RKO (cell line): ENCODE results near the gene C5orf47.

Experiments used
- DNase-seq: peaks from one replicate; pipeline ENCODE4 v3.0.0-alpha.2; 2016; ENCODE audit warnings: low spot score

Gene C5orf47, protein sequence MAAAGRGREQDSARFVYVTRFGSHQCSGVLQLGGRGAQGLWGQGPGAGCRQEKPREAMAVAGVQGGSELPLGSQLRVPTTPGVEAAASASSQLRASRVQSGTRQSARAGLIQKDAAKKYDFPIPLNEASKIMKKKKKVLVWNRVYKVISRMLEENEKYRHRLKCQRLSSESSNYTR

GRCh38 chr5:173988554-173989431, at the start of gene C5orf47:
TSS of gene C5orf47 (plus strand) at chr5:173989170. CDS start at chr5:173989264, 94 bp downstream.
- DNase-seq, result no peak

GRCh38 chr5:173940269-173940668, 48.7 kb upstream of the C5orf47 start:
- DNase-seq, result no peak

DNA sequence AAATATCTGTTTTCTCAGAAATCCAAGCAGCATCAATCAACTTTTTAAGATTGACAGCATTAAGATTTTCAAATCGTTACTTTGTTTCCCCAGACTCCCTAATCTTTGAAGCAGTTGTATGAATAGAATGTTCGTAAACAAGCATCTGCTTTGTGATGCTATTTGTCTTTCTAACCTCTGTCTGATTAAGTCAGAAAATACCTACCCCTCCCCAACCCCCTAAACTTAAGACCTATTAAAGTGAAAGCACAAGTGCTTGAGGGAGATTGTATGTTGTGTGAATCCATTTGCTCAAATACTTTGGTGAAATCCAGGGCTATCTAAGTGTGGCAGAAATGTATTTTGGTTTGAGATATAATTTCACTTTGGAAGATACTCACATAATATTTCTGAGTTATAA, 47.9 kb upstream of the C5orf47 start:
- DNase-seq, result no peak

GRCh38 chr5:173941758-173942401, 47.1 kb upstream of the C5orf47 start:
- DNase-seq, result no peak

- DNase-seq, result no peak
Observed at GRCh38 chr5:173944511-173944910, 44.5 kb upstream of the C5orf47 start.

GRCh38 chr5:173945160-173945559, 43.8 kb upstream of the C5orf47 start:
- no peak for DNase-seq

- no peak for DNase-seq
Observed at GRCh38 chr5:173946323-173946722, 42.6 kb upstream of the C5orf47 start.

- DNase-seq, result no peak
Observed at GRCh38 chr5:173950829-173951228, 38.1 kb upstream of the C5orf47 start.

- no peak for DNase-seq
Observed at GRCh38 chr5:173953528-173954090, 35.4 kb upstream of the C5orf47 start.

DNA sequence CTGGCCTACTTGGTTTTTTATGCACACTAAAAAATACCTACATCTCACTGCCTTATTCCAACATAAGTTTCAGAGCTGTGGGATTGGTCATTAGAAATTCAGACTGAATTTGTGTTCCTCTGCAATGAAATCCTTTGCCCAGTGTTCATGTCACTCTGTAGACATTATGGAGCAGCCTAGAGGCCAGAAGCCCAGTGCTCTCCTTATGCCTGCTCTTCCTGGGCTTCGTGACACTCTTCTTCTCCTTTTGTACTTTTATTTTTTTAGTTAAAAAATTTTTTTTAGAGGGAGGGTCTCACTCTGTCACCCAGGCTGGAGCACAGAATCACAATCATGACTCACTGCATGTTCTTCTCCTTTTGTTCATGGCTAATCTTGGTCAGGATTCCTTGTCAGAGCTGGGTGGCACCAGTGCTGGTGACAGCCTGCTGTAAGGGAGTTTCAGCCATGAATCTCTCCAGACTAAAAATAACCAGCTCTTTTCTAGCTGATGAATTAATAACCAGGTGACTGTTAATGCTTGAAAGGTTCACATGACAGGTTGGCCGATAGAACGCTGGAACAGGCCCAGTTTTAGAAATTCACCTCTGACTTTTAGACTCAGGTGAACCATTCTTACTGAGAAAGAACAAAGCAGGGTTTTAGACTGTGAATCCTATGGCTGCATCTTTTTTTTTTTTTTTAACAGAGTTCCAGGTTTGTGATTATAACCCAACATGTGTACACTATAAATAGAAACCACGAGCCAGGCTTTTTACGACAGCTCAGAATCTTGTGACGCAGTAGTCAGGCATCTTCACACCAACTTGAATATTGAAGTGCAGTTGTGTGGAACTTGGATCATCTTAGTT, 34.1 kb upstream of the C5orf47 start:
- DNase-seq, result no peak

DNA sequence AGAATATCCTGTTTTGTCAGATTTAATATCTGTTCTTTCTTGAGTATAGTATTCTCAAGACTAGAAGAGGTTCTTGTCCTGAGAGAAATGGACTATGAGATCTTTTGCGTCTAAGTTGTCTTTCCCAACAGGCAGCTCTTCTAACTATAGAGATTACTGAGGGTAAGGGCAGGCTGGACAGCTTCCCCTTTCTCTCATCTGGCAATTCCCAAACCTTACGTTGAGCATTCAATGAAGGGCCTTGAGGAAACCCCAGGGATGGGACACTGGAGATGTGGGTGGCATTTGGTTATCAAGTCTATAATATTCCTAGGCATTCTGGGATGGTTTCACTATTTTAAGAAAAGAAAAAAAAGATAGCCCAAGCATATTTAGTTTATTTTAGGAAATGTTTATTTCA, 28.0 kb upstream of the C5orf47 start:
- no peak for DNase-seq

- DNase-seq, result no peak
Observed at GRCh38 chr5:173961418-173961817, 27.6 kb upstream of the C5orf47 start.

DNA sequence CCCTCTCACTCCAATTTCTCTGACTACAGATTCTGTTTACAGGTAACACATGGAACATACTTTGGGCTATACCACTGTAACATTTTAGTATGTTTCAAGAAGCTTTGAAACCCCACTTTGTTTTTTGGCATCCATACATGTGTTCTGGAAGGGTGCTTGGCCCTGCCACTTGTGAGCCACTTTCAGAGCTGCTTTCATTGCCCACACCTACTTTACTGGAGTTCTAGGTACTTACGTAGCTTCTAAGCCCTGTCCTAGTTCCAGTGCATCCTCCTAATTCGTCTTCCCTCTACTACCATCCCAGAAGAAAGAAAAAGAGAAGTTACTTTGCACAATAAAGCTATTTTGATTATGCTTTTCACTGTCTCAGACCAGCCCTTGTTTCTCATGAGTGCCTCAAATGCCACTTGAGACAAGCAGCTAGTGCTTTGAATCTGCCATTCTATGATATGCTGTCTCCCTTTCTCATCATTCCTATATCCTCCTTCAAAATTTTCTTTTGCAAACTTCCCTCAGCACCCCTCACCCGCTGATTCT, 26.5 kb upstream of the C5orf47 start:
- no peak for DNase-seq

GRCh38 chr5:173963182-173963838, 25.7 kb upstream of the C5orf47 start:
- DNase-seq, result no peak

GRCh38 chr5:173963867-173964441, 25.0 kb upstream of the C5orf47 start:
- DNase-seq, result peak; percentile 53

DNA sequence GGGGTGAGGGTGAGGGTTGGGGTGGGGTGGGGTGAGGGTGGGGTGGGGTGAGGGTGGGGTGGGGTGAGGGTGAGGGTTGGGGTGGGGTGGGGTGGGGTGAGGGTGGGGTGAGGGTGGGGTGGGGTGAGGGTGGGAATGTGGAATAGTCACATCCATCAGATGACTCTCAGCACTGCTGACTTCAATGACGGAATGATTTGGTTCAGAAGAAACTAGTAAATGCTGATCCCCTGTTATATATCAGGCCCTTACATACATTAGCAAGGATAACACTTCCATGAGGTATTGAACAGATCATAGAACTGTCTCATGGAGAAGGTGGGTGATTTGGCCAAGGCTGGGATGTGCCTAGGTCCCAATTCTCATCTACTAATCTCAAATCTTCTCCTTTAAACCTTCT, 24.5 kb upstream of the C5orf47 start:
- DNase-seq, result no peak

DNA sequence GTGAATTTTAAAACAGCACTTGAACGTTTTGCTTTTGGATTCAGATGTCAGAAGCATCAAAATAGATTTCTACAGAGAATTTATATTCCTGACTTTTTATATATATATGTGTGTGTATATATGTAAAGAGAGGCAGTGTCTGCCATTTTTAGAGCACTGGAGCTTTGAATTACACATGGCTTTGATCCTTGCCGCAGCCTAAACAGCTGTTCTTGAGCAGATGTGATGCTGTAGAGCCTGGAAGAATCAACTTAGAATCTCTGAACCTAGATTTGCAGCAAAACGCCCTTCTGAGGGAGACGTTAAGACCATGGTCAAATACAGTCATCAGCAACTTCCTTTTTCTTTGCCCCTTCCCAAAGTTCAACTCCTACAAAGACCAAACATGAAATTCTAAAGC, 21.7 kb upstream of the C5orf47 start:
- no peak for DNase-seq

DNA sequence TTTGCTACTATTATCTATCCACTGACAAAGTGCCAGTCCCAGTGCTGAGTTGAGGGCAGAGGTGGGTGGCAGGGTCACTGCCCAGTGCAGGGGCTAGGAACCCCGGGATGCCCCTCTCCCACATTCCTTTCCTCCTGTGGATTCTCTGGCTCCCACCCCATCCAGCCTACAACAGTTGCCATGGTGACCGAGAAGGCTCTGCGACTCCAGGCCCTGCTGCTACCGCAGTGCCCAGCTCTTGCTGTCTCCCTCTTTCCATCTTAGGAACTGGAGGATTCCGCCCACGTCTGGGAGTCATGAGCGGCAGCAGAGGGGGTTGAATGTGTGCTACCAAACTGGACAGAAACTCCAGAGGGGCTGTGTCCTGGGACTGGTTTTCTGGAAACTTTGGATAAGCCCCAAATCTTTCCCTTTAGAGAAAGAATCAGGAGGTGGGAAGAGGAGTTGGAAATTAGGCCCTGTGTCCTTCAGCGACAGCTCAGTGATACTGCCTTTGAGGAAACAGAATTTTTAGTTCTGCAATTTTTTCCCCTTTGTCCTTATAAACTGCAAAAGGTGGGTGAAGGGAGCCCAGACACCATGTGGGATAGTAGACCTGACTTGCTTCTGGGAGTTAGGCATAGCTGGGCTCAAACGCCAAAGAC, 20.7 kb upstream of the C5orf47 start:
- DNase-seq, result no peak

GRCh38 chr5:173969167-173970049, 19.6 kb upstream of the C5orf47 start:
- DNase-seq, result peak; percentile 17
